Stimulated activated CD4-positive, alpha-beta T cell treated with anti-CD3 and anti-CD28 coated beads, Interleukin-2, amount 100 ng/mL, for 48 hours (primary cell): ENCODE measurements around the gene FRMD4A.

Experiments used
- DNase-seq, 2 donors: peaks; one replicate each; pipeline ENCODE4 v3.0.0-alpha.2; 2020

Gene FRMD4A

GRCh38 chr10:13654846-13655245 lies 675.9 kb downstream of the FRMD4A start:
- DNase-seq = no peak

DNA sequence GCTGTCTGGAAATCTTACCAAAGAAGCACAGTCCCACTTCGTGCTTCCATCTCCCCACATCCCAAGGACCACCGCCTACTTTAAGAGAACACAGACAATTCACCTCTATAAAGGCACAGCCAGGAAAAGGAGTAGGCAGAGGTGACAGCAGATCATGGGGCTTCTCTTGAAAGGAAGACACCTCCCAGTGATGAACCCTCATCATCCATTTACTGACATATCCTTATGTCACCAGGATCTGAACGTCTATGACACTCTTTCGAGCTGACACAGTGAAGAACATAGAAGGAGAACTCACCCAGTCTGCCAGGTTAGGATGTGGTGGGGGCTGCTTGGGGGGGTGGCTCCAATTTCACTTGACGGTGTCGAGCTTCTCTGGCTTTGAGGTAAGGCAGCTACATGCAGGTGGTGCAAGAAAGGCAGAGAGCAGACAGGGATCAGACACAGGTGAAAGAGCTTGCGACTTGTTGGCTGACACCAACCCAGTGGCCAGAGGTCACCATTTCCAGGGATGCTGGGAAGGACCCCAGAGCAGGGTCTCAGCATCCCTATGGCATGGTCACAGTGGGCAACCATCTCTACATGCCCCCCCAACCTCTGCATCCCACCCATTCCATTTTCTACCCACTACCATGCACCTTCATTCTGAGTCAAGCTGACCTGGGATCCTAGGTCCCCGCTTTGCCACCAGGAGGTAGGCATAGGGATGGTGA lies 676.5 kb downstream of the FRMD4A start:
- DNase-seq = no peak

GRCh38 chr10:13652860-13653259 lies 677.9 kb downstream of the FRMD4A start:
- no peak for DNase-seq

GRCh38 chr10:13651969-13652720 lies 678.6 kb downstream of the FRMD4A start:
- DNase-seq = no peak

GRCh38 chr10:13650961-13651360 lies 679.8 kb downstream of the FRMD4A start:
- DNase-seq = no peak

- no peak for DNase-seq
Observed at GRCh38 chr10:13649844-13650520, 680.7 kb downstream of the FRMD4A start.

DNA sequence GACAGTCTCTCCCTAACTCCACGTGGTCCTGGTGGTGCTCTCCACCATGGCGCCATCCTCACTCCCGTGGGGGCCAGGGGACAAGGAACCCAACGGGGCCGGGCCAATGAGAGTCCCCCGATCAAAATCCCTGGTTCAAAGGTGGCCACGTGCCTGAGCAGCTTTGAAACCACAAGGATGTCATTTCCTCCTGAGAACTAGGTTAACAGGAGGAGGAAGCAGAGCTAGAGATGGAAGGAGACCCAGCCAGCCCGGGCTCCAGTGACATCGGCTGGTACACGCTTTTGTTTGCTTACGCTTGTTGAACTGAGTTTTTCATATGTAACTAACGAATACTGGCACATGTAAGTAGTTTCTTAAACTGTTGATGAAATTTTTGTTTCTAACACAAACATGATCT lies 682.3 kb downstream of the FRMD4A start:
- DNase-seq = no peak

GRCh38 chr10:13644866-13645265 lies 685.9 kb downstream of the FRMD4A start:
- no peak for DNase-seq

GRCh38 chr10:13643016-13643415 lies 687.7 kb downstream of the FRMD4A start:
- DNase-seq = no peak

DNA sequence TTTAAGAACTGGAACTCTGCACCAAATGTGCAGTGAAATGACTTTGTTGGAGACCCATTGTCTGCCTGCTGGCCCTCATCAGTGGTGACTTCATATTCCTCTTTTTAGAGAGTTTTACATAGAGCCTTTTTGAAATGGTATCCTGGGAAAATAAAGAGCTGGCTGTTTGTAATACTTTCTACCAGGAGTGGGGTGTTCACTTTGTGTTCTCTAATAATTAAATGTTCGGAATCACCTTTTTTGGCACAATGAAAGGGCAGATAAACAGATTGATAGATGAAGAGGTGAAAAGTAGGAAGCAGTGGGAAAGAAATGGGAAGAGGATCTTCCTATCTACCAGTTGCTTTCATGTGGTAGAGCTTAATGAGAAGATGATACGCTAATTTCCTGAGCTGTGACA lies 688.4 kb downstream of the FRMD4A start:
- no peak for DNase-seq

DNA sequence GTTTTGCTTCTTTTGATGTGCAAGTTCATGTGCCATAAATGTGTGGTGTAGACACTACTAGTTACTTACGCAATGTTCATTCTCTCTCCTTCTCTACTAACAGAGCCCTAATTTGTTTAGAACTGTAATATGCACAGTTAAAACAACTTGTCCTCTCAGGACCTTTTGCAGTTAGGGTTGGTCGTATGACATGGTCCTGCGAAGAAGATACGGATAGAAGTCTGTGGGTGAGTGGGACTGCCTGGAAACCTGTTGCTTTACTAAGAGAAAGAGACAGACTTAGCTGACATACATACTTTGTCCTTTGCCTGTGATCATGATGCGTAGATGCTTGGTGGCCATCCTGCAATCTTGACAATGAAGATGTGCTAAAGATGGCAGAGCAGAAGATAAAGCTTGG lies 692.8 kb downstream of the FRMD4A start:
- DNase-seq = no peak

GRCh38 chr10:13637303-13637856 lies 693.3 kb downstream of the FRMD4A start:
- DNase-seq = no peak

DNA sequence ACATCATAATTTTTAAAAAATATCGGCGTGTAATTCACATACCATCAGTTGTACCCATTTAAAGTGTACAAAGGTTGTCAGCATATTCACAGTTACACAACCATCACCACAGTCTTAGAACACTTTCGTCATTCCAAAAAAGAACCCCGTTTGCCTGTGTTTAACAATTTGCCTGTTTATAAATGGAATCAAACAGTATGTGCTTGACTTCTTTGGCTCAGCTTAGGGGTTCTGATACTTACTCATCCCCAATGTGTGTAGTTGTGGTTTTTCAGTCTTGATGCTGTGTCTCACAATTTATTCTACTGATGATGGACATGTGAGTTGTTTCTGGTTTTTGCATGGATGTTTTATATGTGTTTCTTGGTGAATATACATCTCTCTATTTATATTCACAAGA lies 693.9 kb downstream of the FRMD4A start:
- no peak for DNase-seq

DNA sequence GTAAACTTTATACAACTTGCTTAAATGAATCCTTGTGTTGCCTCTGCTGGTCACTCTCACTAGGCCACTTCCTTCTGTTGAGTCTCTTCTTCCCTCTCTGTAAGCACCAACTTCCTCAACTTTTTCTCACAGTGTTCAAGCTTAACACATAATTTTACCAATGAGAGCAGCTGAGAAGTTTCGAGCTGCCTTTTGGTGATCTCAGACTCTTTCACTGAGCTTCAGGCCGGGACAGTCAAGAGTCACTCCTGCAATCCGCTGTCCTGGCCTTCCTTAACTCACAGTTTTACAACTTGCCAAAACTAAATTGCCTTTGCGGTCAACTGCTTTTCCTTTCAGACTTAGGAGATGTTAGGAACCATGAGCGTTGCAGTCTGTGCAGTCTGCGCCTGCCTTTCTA lies 696.5 kb downstream of the FRMD4A start:
- DNase-seq = no peak

GRCh38 chr10:13633689-13634088 lies 697.0 kb downstream of the FRMD4A start:
- no peak for DNase-seq

DNA sequence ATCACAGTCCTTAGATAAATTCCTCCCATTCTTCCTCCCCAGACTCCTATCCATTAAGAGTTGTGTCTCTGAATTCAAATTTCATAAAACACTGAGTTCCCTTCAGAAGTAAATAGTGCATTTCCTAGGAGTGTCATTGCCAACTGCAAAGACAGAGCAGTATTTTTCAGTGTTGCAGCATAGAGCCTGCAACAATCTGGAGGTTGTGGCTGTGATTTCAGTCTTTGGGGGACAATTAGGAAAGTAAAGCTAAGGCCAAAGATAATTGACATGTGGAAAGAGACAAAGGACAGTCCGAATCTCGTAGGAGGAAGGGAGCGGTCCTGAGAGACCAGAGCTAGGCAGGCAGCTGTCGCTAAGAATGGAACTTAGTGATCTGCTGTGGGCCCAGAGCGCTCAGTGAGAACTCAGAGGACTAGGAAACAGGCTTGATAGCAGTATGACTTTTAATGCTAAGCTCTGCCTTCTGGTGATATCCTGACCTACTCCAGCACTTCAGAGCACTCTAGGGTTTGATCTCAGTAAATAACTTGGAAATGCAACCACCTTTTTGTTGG lies 697.8 kb downstream of the FRMD4A start:
- DNase-seq = no peak

DNA sequence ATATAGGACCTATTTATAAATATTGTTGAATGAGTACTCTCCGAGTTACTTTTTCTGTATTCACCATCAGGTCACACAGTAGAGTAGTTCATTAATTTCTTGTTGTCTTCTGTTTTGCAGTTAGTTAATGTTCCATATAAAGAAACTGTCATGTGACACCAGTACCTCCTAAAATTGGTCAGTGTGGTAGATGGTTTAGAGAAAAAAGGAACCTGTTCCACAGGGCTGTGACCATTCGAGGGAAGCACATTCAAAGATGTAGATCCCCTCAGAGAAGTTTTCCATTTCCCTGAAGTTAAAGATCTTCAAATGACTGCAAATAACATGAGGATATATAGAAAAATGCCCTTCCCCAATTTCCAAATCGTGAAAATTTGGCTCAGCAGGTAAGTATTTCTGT lies 698.3 kb downstream of the FRMD4A start:
- no peak for DNase-seq

DNA sequence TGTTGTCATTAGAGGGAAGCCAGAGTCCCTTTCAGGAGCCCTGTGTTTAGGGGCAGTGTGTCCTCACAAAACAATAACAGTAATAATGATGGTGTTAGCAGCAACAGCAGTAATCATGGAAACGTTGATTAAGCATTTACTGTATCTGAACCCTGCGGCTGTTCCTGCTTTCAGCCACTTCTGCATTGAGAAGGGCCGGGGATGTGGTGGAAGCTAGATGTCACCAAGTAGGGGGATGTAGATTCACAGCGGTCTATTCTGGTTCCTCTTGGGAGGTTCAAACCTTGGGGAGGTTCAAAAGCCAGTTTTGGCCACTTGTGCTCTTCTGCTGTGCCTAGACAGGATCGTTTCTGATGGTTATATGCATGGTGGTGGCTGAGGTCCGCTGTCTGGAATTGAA lies 699.1 kb downstream of the FRMD4A start:
- no peak for DNase-seq

- no peak for DNase-seq
Observed at GRCh38 chr10:13630231-13630630, 700.5 kb downstream of the FRMD4A start.

- DNase-seq = no peak
Observed at GRCh38 chr10:13629116-13629515, 701.6 kb downstream of the FRMD4A start.

GRCh38 chr10:13628661-13629060 lies 702.1 kb downstream of the FRMD4A start:
- DNase-seq = no peak

GRCh38 chr10:13627459-13628310 lies 703.0 kb downstream of the FRMD4A start:
- DNase-seq = no peak
